Measurements from ENCODE around the gene CNTN6. TPM values are rescaled to one million over a fixed set of nuclear protein-coding genes. Genes with fewer than 3 reads are reported as not detected.

Gene CNTN6
- total and polyA plus RNA-seq, 2 of the 4 experiments (the other 2 are of a cell fraction): not detected

DNA sequence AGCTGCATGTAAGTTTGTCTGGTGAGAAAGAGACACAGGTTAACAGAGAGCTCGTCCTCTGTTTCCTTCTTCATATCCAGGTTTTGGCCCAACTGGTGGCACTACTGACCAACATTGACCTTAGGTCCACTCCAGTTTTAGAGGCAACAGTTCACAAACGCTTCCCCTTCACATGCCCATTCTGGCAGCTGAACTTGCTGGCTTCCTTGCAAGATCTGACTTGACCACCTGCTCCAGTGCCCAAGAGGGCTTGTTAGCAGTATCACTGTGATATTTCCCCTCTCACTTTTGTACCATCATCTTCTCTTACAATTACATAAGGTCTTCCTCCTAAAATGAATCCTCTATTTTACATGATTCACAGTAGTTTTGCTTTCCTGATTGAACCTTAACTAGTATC, 71.3 kb downstream of the CNTN6 start:
- no peak overlapping the region for H3K14ac ChIP-seq (replicated peaks; ENCODE audit: low read depth, low read length)
- H3K79me1 ChIP-seq (ENCODE audit: low read depth in 1 of 2, low read length in 2 of 2): no peaks in the 10 kb centered on the region
- H3K4me1 ChIP-seq (ENCODE audit: control insufficient read depth, insufficient read depth, low read length): no peaks in the 10 kb centered on the region
- in situ Hi-C loops (cut with MboI; ENCODE audit: low sequenced_read_pairs) (no loop called here), dilution Hi-C loops (cut with HindIII; ENCODE audit: low sequenced_read_pairs, unreplicated experiment) (no loop called here), intact Hi-C loops (cut with micrococcal nuclease) (no loop called here)
- no peak overlapping the region for H3K4ac ChIP-seq (ENCODE audit: low read depth, low read length)
- H3K36me3 ChIP-seq (ENCODE audit: control insufficient read depth, insufficient read depth, low read length): no peaks in the 10 kb centered on the region
- 56% methylated on average over 1 of the region's 2 CpGs; no CpG with 5 or more reads in 1 of the 2 experiments for WGBS, 2 experiments (ENCODE audit: extremely low coverage in 2 of 2, insufficient read length in 1 of 2)
- no peak overlapping the region for H2AK9ac ChIP-seq (replicated peaks; ENCODE audit: low read depth, low read length, poor library complexity)
- no peak overlapping the region for H3K9ac ChIP-seq (ENCODE audit: low read depth, low read length)
- H4K8ac ChIP-seq (ENCODE audit: low read depth in 2 of 2, low read length in 2 of 2): no peak overlapping the region
- H2AFZ ChIP-seq (replicated peaks; ENCODE audit: low read length, poor library complexity): no peak overlapping the region
- no peak overlapping the region for H3K56ac ChIP-seq (ENCODE audit: extremely low read depth, insufficient read depth, low read length)
- ChIA-PET CTCF (no interaction called here), POLR2A (ENCODE audit: unreplicated experiment) (no interaction called here)
- H4K20me1 ChIP-seq (ENCODE audit: insufficient read depth, low read length): no peaks in the 10 kb centered on the region
- TF ChIP-seq BHLHE40 (IDR thresholded peaks at IDR 0.05; ENCODE audit: low read depth, low read length) (no peak), RCOR1 (IDR thresholded peaks at IDR 0.05; ENCODE audit: insufficient replicate concordance, low read length) (no peak), FOS (IDR thresholded peaks at IDR 0.05; ENCODE audit: low read depth, low read length) (no peak), MAZ (IDR thresholded peaks at IDR 0.05; ENCODE audit: borderline replicate concordance, low read depth, low read length) (no peak), CEBPB (IDR thresholded peaks at IDR 0.05; ENCODE audit: low read depth, low read length) (no peak), MAFK (IDR thresholded peaks at IDR 0.05; ENCODE audit: low read depth, low read length) (no peak), CHD1 (IDR thresholded peaks at IDR 0.05; ENCODE audit: low read depth, low read length) (no peak), NFE2L2 (IDR thresholded peaks at IDR 0.05; ENCODE audit: low read depth, low read length) (no peak), POLR2A (IDR thresholded peaks at IDR 0.05; ENCODE audit: low read depth, low read length) (no peak), RFX5 (IDR thresholded peaks at IDR 0.05; ENCODE audit: low read depth, low read length) (no peak)
- H3K9me1 ChIP-seq (ENCODE audit: insufficient read depth, low read length): no peaks in the 10 kb centered on the region
- no peak for DNase-seq
- H2BK15ac ChIP-seq (ENCODE audit: low read depth, low read length): no peak overlapping the region
- BruUV-seq (replicated peaks): no TSS peak
- no peaks in the 10 kb centered on the region for H3K27me3 ChIP-seq (ENCODE audit: control insufficient read depth, insufficient read depth, low read length)
- no peak overlapping the region for H2BK20ac ChIP-seq (ENCODE audit: low read depth, low read length)
- H4K91ac ChIP-seq (ENCODE audit: insufficient read depth, low read depth, low read length): no peak overlapping the region
- no peak overlapping the region for H3K4me2 ChIP-seq (ENCODE audit: low read depth, low read length)
- H3K23ac ChIP-seq (ENCODE audit: low read depth, low read length): no peak overlapping the region
- H2AK5ac ChIP-seq (ENCODE audit: low read depth, low read length): no peak overlapping the region
- H3K4me3 ChIP-seq (ENCODE audit: insufficient read depth, low read depth, low read length): no peak overlapping the region
- no peak overlapping the region for H4K5ac ChIP-seq (ENCODE audit: low read depth, low read length)
- no peak overlapping the region for H2BK120ac ChIP-seq (ENCODE audit: low read depth, low read length)
- H2BK5ac ChIP-seq (ENCODE audit: low read depth, low read length, poor library complexity, severe bottlenecking): no peak overlapping the region
- no peak overlapping the region for H3K27ac ChIP-seq (ENCODE audit: insufficient read depth, low read length)
- H3K18ac ChIP-seq (ENCODE audit: low read depth, low read length): no peak overlapping the region
- H3K9me3 ChIP-seq (ENCODE audit: control insufficient read depth, insufficient read depth, low read length): peaks cover 4% of the 10 kb centered on the region; the same call in 1 of the 2 replicates
- ATAC-seq (ENCODE audit: low read depth): no peak
